OCI-LY1 (cell line): ENCODE data around the gene TESPA1.

ENCODE experiments used
- EZH2 ChIP-seq: fragments of 200-600 bp; sonication (generic), shearing (Covaris generic); IDR thresholded peaks from 2 replicates; pipeline ENCODE4 v1.8.0; 2017; ENCODE audit warnings: borderline replicate concordance, mixed run types, mild to moderate bottlenecking, antibody characterized with exemption, low read length, moderate library complexity, mixed read lengths
- TF ChIP-seq, protein P1 (sequence below): fragments of 200-600 bp; sonication (generic), shearing (Covaris generic); IDR thresholded peaks from 2 replicates; pipeline ENCODE4 v1.5.1; 2017; ENCODE audit warnings: mild to moderate bottlenecking, antibody characterized with exemption, low read length, moderate library complexity, mixed read lengths

DNA sequence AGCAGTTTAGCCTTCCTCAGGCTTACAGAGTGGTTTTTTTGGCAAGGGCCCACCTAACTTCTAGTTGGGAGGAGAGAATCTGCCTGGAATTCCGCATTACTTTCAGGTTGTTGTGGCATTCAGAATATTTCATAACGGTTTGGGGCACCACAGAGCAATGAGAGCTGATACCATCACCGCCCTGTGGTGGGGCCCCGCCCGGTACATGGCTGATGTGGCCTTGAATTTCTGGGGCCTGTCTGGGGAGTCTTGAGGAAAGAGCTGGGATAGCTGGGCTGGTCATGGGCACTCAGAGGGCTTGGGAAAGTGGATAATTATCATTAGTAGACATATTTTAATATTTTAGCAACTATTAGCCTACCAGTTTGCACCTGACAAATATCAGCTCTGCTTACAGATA lies 4.2 kb downstream of the TESPA1 start:
- TF ChIP-seq, protein P1, sequence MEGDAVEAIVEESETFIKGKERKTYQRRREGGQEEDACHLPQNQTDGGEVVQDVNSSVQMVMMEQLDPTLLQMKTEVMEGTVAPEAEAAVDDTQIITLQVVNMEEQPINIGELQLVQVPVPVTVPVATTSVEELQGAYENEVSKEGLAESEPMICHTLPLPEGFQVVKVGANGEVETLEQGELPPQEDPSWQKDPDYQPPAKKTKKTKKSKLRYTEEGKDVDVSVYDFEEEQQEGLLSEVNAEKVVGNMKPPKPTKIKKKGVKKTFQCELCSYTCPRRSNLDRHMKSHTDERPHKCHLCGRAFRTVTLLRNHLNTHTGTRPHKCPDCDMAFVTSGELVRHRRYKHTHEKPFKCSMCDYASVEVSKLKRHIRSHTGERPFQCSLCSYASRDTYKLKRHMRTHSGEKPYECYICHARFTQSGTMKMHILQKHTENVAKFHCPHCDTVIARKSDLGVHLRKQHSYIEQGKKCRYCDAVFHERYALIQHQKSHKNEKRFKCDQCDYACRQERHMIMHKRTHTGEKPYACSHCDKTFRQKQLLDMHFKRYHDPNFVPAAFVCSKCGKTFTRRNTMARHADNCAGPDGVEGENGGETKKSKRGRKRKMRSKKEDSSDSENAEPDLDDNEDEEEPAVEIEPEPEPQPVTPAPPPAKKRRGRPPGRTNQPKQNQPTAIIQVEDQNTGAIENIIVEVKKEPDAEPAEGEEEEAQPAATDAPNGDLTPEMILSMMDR, result no peak
- TF ChIP-seq EZH2, result no peak
